Vagina (tissue), 2 donors: Measurements from ENCODE around the gene MBOAT2. TPM values are rescaled to one million over a fixed set of nuclear protein-coding genes. Genes with fewer than 3 reads are reported as not detected.

Source experiments
- DNase-seq, 2 donors: peaks; one replicate each; pipeline ENCODE4 v3.0.0-alpha.2; 2017; ENCODE audit errors: extremely low spot score in 2 of 2
- H3K27ac ChIP-seq: fragments of 200-600 bp; sonication (generic); one replicate; pipeline ENCODE4 v1.5.1; 2019
- H3K27me3 ChIP-seq: fragments of 200-600 bp; sonication (generic); one replicate; pipeline ENCODE4 v1.5.1; 2019
- H3K36me3 ChIP-seq, 2 donors: fragments of 200-600 bp; sonication (generic); one replicate each; pipeline ENCODE4 v1.5.1; 2017 to 2019
- H3K4me1 ChIP-seq: fragments of 200-600 bp; sonication (generic); one replicate; pipeline ENCODE4 v1.5.1; 2019
- H3K4me3 ChIP-seq, 2 donors: fragments of 200-600 bp; sonication (generic); 1 replicate in 1 of 2; 2 replicates in 1 of 2; pipeline ENCODE4 v1.5.1; 2016 to 2019
- H3K9me3 ChIP-seq: fragments of 200-600 bp; sonication (generic); one replicate; pipeline ENCODE4 v1.5.1; 2019
- CTCF ChIP-seq, 3 experiments: fragments of 450-650 bp in 2 of 3; fragments of 200-600 bp in 1 of 3; sonication (generic) in 1 of 3; IDR thresholded peaks; one replicate each; pipeline ENCODE4 v1.5.1; 2017 to 2019; ENCODE audit warnings: antibody characterized with exemption in 3 of 3, mild to moderate bottlenecking in 2 of 3, moderate library complexity in 2 of 3
- POLR2A ChIP-seq, 2 donors: fragments of 450-650 bp; IDR thresholded peaks; one replicate each; pipeline ENCODE4 v1.6.1; 2017; ENCODE audit warnings: antibody characterized with exemption in 2 of 2, mild to moderate bottlenecking in 2 of 2, moderate library complexity in 2 of 2
- POLR2AphosphoS5 ChIP-seq, 2 donors: sonication (generic); formaldehyde crosslinking; IDR thresholded peaks; one replicate each; pipeline ENCODE4 v1.9.0; 2017; ENCODE audit warnings: antibody characterized with exemption in 2 of 2, mild to moderate bottlenecking in 2 of 2, low read depth in 1 of 2; ENCODE audit not compliant: insufficient read depth in 1 of 2
- intact Hi-C: fragments of 100-400 bp; cut with DNase I; formaldehyde crosslinking; loops from one replicate; pipeline ENCODE4 v1.15.1; 2023
- total RNA-seq: library from RNA; depleted of rRNA; stranded (reverse); fragments of >200 nt; gene quantifications from one replicate; pipeline ENCODE4 v1.2.3, GENCODE V29; 2016

The MBOAT2 gene
- total RNA-seq, 1 donor from 2014 or later: 32.9 TPM

- TF ChIP-seq POLR2AphosphoS5 (IDR thresholded peaks at IDR 0.05; ENCODE audit: insufficient read depth in 1 of 2, low read depth in 1 of 2) (no peak), POLR2A (IDR thresholded peaks at IDR 0.05) (no peak), CTCF (IDR thresholded peaks at IDR 0.05) (no peak)
- Histone ChIP-seq H3K27ac (no peak overlapping the region), H3K4me3 (no peak overlapping the region), H3K4me1 (no peaks in the 10 kb centered on the region), H3K36me3 (peaks cover 0 to 7% of the 10 kb centered on the region in 2 donors), H3K9me3 (no peaks in the 10 kb centered on the region), H3K27me3 (no peaks in the 10 kb centered on the region)
- DNase-seq: no peak
- intact Hi-C loops: no loop called here
Observed at GRCh38 chr2:8858910-8859309, 144.6 kb downstream of the MBOAT2 start.

GRCh38 chr2:8858264-8858663 is 145.2 kb downstream of the MBOAT2 start:
- H3K9me3 ChIP-seq: no peaks in the 10 kb centered on the region

GRCh38 chr2:8857709-8858108 is 145.8 kb downstream of the MBOAT2 start:
- H3K27me3 ChIP-seq: no peaks in the 10 kb centered on the region
- H3K27ac ChIP-seq: no peak overlapping the region
- no peak for DNase-seq
- no peaks in the 10 kb centered on the region for H3K36me3 ChIP-seq
- no peaks in the 10 kb centered on the region for H3K9me3 ChIP-seq
- intact Hi-C loops: no loop called here
- H3K4me1 ChIP-seq: no peaks in the 10 kb centered on the region
- TF ChIP-seq POLR2A (IDR thresholded peaks at IDR 0.05): no peak
- TF ChIP-seq POLR2AphosphoS5 (IDR thresholded peaks at IDR 0.05; ENCODE audit: insufficient read depth in 1 of 2, low read depth in 1 of 2): no peak
- no peak for TF ChIP-seq CTCF (IDR thresholded peaks at IDR 0.05)
- H3K4me3 ChIP-seq: no peak overlapping the region

More at GRCh38 chr2:8858264-8858663, 145.2 kb downstream of the MBOAT2 start:
- Histone ChIP-seq H3K27ac (no peak overlapping the region), H3K4me1 (no peaks in the 10 kb centered on the region), H3K4me3 (no peak overlapping the region), H3K27me3 (no peaks in the 10 kb centered on the region), H3K36me3 (peaks cover 0 to under 1% of the 10 kb centered on the region in 2 donors)
- intact Hi-C loops: no loop called here
- no peak for TF ChIP-seq CTCF (IDR thresholded peaks at IDR 0.05)
- TF ChIP-seq POLR2AphosphoS5 (IDR thresholded peaks at IDR 0.05; ENCODE audit: insufficient read depth in 1 of 2, low read depth in 1 of 2): no peak
- no peak for TF ChIP-seq POLR2A (IDR thresholded peaks at IDR 0.05)
- DNase-seq: no peak

- Histone ChIP-seq H3K27ac (no peak overlapping the region), H3K27me3 (no peaks in the 10 kb centered on the region), H3K9me3 (no peaks in the 10 kb centered on the region), H3K36me3 (no peaks in the 10 kb centered on the region), H3K4me3 (no peak overlapping the region), H3K4me1 (no peaks in the 10 kb centered on the region)
- DNase-seq: no peak
- no peak for TF ChIP-seq CTCF (IDR thresholded peaks at IDR 0.05)
- no peak for TF ChIP-seq POLR2AphosphoS5 (IDR thresholded peaks at IDR 0.05; ENCODE audit: insufficient read depth in 1 of 2, low read depth in 1 of 2)
- no peak for TF ChIP-seq POLR2A (IDR thresholded peaks at IDR 0.05)
- intact Hi-C loops: no loop called here
Observed at GRCh38 chr2:8856176-8856575, 147.3 kb downstream of the MBOAT2 start.

- no peak overlapping the region for H3K27ac ChIP-seq
- H3K4me3 ChIP-seq: no peak overlapping the region
- no peaks in the 10 kb centered on the region for H3K36me3 ChIP-seq
- TF ChIP-seq POLR2A (IDR thresholded peaks at IDR 0.05): no peak
- no peak for TF ChIP-seq POLR2AphosphoS5 (IDR thresholded peaks at IDR 0.05; ENCODE audit: insufficient read depth in 1 of 2, low read depth in 1 of 2)
- no peak for TF ChIP-seq CTCF (IDR thresholded peaks at IDR 0.05)
- no peaks in the 10 kb centered on the region for H3K9me3 ChIP-seq
- no peaks in the 10 kb centered on the region for H3K4me1 ChIP-seq
- no peaks in the 10 kb centered on the region for H3K27me3 ChIP-seq
- no peak for DNase-seq
- intact Hi-C loops: no loop called here
Observed at GRCh38 chr2:8855010-8855409, 148.5 kb downstream of the MBOAT2 start.
